Measurements from ENCODE around the gene SH3PXD2A. TPM values are rescaled to one million over a fixed set of nuclear protein-coding genes. Genes with fewer than 3 reads are reported as not detected.
A peak's percentile ranks its signal among the peaks of the same experiment; 100 is the strongest.

The SH3PXD2A gene
- total and polyA plus RNA-seq, 10 of the 15 experiments (the other 5 are each of a cell fraction or from before 2014, with no cell fraction given) = 0.63 to 14.0 (median 4.4) TPM

GRCh38 chr10:103668351-103669242 lies 186.8 kb downstream of the SH3PXD2A start:
- in situ Hi-C loops (cut with MboI) (no loop called here), intact Hi-C loops (cut with micrococcal nuclease; ENCODE audit: unreplicated experiment) (no loop called here)
- TF ChIP-seq NFYA (IDR thresholded peaks at IDR 0.05; ENCODE audit: borderline replicate concordance, low read depth, low read length) (no peak), RELA (IDR thresholded peaks at IDR 0.05; ENCODE audit: borderline replicate concordance, partially characterized antibody) (no peak)
- H3K4me3 ChIP-seq = no peak overlapping the region
- DNase-seq (ENCODE audit: low read depth, low spot score) = no peak
- ChIA-PET SMC1A (ENCODE audit: uncharacterized antibody, unreplicated experiment) (interaction anchor here (1.2 kb wide), 1 partner anchor 11 kb away, joined by 4 read pairs; no protein-coding TSS in a partner anchor), RAD21 (ENCODE audit: unreplicated experiment) (no interaction called here), CTCF (interaction anchor here (1.2 to 4.4 kb wide), 5 partner anchors 10 to 21 kb away, joined by 3 to 31 read pairs (median 4); no protein-coding TSS in a partner anchor), POLR2A (no interaction called here)
- H4K20me1 ChIP-seq (ENCODE audit: control insufficient read depth, insufficient read depth) = no peaks in the 10 kb centered on the region; the same call in 1 of the 2 replicates
- H3K4me2 ChIP-seq (ENCODE audit: control insufficient read depth, insufficient read depth) = no peak overlapping the region
- H3K9ac ChIP-seq (ENCODE audit: control insufficient read depth, insufficient read depth, low read length) = no peak overlapping the region
- 77% methylated on average over 37 of the region's 37 CpGs for WGBS (ENCODE audit: insufficient coverage, insufficient replicate concordance, low lambda C conversion rate, missing lambda C conversion rate)
- H2AFZ ChIP-seq (ENCODE audit: control insufficient read depth, low read depth, low read length) = no peak overlapping the region
- no TSS peak for BruUV-seq (replicated peaks)
- FAIRE-seq = no peak
- no peak overlapping the region for H3K27ac ChIP-seq (ENCODE audit: control insufficient read depth, insufficient read depth)
- H3K36me3 ChIP-seq (ENCODE audit: control insufficient read depth in 2 of 2, insufficient read depth in 2 of 2, low read length in 1 of 2) = peaks cover 4 to 16% of the 10 kb centered on the region in 2 experiments; a peak in 3 of 4 replicates
- H3K79me2 ChIP-seq (ENCODE audit: control insufficient read depth, insufficient read depth, low read length) = no peaks in the 10 kb centered on the region; the same call in none of the 2 replicates
- no peaks in the 10 kb centered on the region for H3K4me1 ChIP-seq (ENCODE audit: control insufficient read depth, insufficient read depth, low read length)
- ATAC-seq = no peak
- no peaks in the 10 kb centered on the region for H3K27me3 ChIP-seq (replicated peaks in 1 of 2; ENCODE audit: control insufficient read depth in 2 of 2, insufficient read depth in 2 of 2, low read length in 1 of 2)
- H3K9me3 ChIP-seq (replicated peaks; ENCODE audit: control insufficient read depth, insufficient read depth, low read length) = no peaks in the 10 kb centered on the region

DNA sequence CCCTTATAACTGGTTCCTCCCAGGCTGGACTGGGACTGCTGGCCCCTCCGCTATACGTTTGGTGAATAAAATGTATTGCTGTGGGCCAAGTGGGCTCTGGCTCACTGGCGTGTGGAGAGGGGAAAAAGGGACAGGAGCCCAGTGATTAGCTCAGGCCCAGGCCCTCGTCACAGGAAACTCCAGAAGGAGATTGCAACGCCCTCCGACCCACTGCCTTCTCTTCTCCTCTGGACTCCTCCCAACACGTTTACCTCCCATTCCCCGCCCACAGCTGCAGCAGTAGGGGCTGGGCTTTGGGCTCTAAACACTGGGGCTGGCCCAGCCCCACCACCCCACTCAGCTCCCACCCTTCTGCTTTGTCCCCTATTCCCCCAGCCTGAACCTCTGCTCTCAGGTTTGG lies 188.0 kb downstream of the SH3PXD2A start:
- H3K27ac ChIP-seq (ENCODE audit: control insufficient read depth, insufficient read depth) = no peak overlapping the region
- H3K4me2 ChIP-seq (ENCODE audit: control insufficient read depth, insufficient read depth) = no peak overlapping the region
- DNase-seq (ENCODE audit: low read depth, low spot score) (no peak), FAIRE-seq (no peak), ATAC-seq (no peak)
- POLR2A ChIA-PET = no interaction called here
- intact Hi-C loops (cut with micrococcal nuclease; ENCODE audit: unreplicated experiment) (no loop called here), in situ Hi-C loops (cut with MboI) (no loop called here)
- no peaks in the 10 kb centered on the region; the same call in 1 of the 2 replicates for H4K20me1 ChIP-seq (ENCODE audit: control insufficient read depth, insufficient read depth)
- TF ChIP-seq POLR2A (IDR thresholded peaks at IDR 0.05; ENCODE audit: low read depth, low read length) (0 out of 2 replicates have a peak, but pooled peaks have one; percentile 3), TAF1 (IDR thresholded peaks at IDR 0.05; ENCODE audit: borderline replicate concordance, low read depth, low read length) (no peak), CHD1 (IDR thresholded peaks at IDR 0.05; ENCODE audit: low read depth, low read length) (no peak), KDM1A (IDR thresholded peaks at IDR 0.05; ENCODE audit: borderline replicate concordance) (no peak)
- 69% methylated on average over 8 of the region's 8 CpGs for WGBS (ENCODE audit: insufficient coverage, insufficient replicate concordance, low lambda C conversion rate, missing lambda C conversion rate)
- H3K36me3 ChIP-seq (ENCODE audit: control insufficient read depth in 2 of 2, insufficient read depth in 2 of 2, low read length in 1 of 2) = peaks cover 2 to 13% of the 10 kb centered on the region in 2 experiments; a peak in 3 of 4 replicates
- SMC1A ChIA-PET (ENCODE audit: uncharacterized antibody, unreplicated experiment) = interaction anchor here (0.9 to 1.6 kb wide), 5 partner anchors 12 to 21 kb away, joined by 3 to 5 read pairs (median 3); no protein-coding TSS in a partner anchor
- CTCF ChIA-PET = interaction anchor here (0.9 to 4.4 kb wide), 3 partner anchors 12 to 185 kb away, joined by 3 to 31 read pairs (median 22); no protein-coding TSS in a partner anchor
- RAD21 ChIA-PET (ENCODE audit: unreplicated experiment) = no interaction called here
- H3K4me3 ChIP-seq = no peak overlapping the region
- no peak overlapping the region for H3K9ac ChIP-seq (ENCODE audit: control insufficient read depth, insufficient read depth, low read length)
- BruUV-seq (replicated peaks) = no TSS peak
- no peaks in the 10 kb centered on the region for H3K4me1 ChIP-seq (ENCODE audit: control insufficient read depth, insufficient read depth, low read length)
- H3K27me3 ChIP-seq (replicated peaks in 1 of 2; ENCODE audit: control insufficient read depth in 2 of 2, insufficient read depth in 2 of 2, low read length in 1 of 2) = no peaks in the 10 kb centered on the region
- H3K79me2 ChIP-seq (ENCODE audit: control insufficient read depth, insufficient read depth, low read length) = no peaks in the 10 kb centered on the region; the same call in none of the 2 replicates
- no peaks in the 10 kb centered on the region for H3K9me3 ChIP-seq (replicated peaks; ENCODE audit: control insufficient read depth, insufficient read depth, low read length)
- H2AFZ ChIP-seq (ENCODE audit: control insufficient read depth, low read depth, low read length) = no peak overlapping the region

Measured in GM12878 (cell line).